ENCODE results near the gene GMDS.

The GMDS gene

DNA sequence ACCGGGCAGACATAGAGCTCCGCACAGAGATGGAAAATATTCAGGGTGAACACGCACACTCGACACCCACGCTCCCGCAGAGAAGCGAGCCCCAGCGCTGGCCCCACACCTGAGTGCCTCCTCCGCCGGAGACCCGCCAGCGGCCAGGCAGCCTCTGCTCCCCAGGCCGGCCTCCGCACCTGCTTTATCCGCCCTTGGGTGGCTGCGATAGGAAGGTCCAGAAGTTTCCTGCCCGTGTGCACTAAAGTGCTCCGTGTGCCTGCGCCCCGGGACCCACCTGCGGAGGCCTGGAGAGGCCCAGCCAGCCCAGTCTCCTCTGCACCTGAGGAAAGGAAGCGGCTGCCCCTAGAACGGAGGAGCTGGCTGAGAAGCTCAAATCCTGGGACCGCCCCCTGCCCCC, 646.5 kb downstream of the GMDS start:
- H3K9me3 ChIP-seq, result no peaks in the 10 kb centered on the region
- DNase-seq (ENCODE audit: low spot score in 2 of 2), result no peak
- H3K27me3 ChIP-seq (ENCODE audit: low read depth), result 0 out of 2 replicates have a peak, but pooled peaks cover 2% of the 10 kb centered on the region
- peaks cover 1% of the 10 kb centered on the region; the same call in 1 of the 2 replicates for H3K4me1 ChIP-seq
- in situ Hi-C loops (cut with MboI; ENCODE audit: low sequenced_read_pairs), result loop anchor here (10.0 to 25.0 kb wide), 3 partner anchors 863 to 1138 kb away; no protein-coding TSS in a partner anchor
- H3K36me3 ChIP-seq (replicated peaks), result no peaks in the 10 kb centered on the region
- H3K4me3 ChIP-seq, result no peak overlapping the region

DNA sequence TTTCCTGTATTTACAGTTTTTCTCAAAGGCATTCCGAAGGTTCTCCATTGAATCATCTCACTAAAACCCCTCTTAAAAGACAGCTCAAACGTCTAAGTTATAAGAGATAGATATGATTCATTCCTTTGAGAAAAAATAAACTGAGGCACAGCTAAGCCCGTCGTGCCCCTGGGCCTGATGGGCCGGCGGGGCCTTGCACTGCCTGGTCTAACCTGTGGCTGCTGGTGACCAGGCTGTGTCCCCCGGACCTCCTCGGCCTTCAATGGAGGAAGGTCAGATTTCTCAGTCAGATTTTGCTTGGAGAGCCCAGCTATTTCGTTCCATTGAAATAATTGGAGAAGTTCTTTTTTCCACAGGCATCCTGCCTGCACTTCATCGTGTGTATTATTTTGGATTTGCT, 647.0 kb downstream of the GMDS start:
- no peak overlapping the region for H3K4me3 ChIP-seq
- H3K27me3 ChIP-seq (ENCODE audit: low read depth), result 0 out of 2 replicates have a peak, but pooled peaks cover 2% of the 10 kb centered on the region
- in situ Hi-C loops (cut with MboI; ENCODE audit: low sequenced_read_pairs), result loop anchor here (10.0 to 25.0 kb wide), 3 partner anchors 864 to 1139 kb away; no protein-coding TSS in a partner anchor
- DNase-seq (ENCODE audit: low spot score in 2 of 2), result no peak
- no peaks in the 10 kb centered on the region for H3K4me1 ChIP-seq
- no peaks in the 10 kb centered on the region for H3K36me3 ChIP-seq (replicated peaks)
- H3K9me3 ChIP-seq, result no peaks in the 10 kb centered on the region

DNA sequence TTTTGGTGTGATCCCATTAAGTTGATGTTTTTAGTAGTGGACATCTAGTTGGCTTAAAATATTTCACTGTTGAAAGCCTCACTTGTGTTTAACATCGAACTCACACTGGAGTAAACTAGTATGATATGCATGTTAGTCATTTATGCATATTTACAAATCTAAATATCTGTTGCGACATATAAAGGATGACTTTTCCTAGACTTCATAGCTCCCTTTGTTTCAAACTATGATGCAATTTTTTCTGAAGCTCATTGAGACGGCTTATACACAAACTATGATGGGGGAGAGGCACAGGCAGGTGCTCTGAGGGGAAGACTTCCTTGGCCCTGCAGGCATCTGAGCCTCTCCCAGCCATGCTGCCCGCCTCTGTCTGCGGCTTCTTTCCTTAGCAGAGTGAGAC, 647.5 kb downstream of the GMDS start:
- Histone ChIP-seq H3K27me3 (ENCODE audit: low read depth) (0 out of 2 replicates have a peak, but pooled peaks cover 2% of the 10 kb centered on the region), H3K4me3 (no peak overlapping the region), H3K36me3 (replicated peaks) (no peaks in the 10 kb centered on the region), H3K4me1 (no peaks in the 10 kb centered on the region), H3K9me3 (no peaks in the 10 kb centered on the region)
- in situ Hi-C loops (cut with MboI; ENCODE audit: low sequenced_read_pairs), result loop anchor here (10.0 to 25.0 kb wide), 3 partner anchors 864 to 1139 kb away; no protein-coding TSS in a partner anchor
- no peak for DNase-seq (ENCODE audit: low spot score in 2 of 2)

DNA sequence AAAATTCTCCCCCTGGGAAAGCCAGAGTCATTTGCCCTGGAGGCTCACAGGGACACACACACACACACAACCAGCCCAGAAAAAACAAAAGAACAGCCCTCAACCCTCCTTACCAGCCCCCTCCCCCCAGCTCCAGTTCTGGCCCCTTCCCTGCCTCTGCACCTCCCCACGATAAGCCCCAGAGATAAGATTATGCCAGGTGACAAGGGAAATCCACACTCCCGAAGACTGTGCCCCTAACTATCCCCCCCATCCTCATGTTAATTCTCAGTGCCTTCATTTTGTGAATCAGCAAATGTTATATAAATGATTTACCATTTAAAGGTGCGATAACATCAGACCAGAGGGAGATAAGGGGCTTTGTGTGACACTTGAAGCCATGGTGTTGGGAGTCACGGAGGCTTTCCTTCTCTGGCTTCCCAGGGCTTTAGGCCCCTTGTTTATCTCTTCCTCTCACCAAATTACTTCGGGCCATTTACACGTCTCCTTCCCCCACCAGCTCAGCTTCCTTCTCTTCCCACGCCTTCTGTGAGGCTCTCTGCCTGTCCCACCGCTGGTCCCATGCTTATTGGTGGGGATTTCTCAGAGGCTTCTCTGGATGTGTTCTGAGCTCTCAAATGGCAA, 648.2 kb downstream of the GMDS start:
- no peak overlapping the region for H3K4me3 ChIP-seq
- in situ Hi-C loops (cut with MboI; ENCODE audit: low sequenced_read_pairs), result loop anchor here (10.0 to 25.0 kb wide), 3 partner anchors 865 to 1140 kb away; no protein-coding TSS in a partner anchor
- H3K4me1 ChIP-seq, result no peaks in the 10 kb centered on the region
- no peak for DNase-seq (ENCODE audit: low spot score in 2 of 2)
- 0 out of 2 replicates have a peak, but pooled peaks cover 2% of the 10 kb centered on the region for H3K27me3 ChIP-seq (ENCODE audit: low read depth)
- H3K36me3 ChIP-seq (replicated peaks), result no peaks in the 10 kb centered on the region
- no peaks in the 10 kb centered on the region for H3K9me3 ChIP-seq

DNA sequence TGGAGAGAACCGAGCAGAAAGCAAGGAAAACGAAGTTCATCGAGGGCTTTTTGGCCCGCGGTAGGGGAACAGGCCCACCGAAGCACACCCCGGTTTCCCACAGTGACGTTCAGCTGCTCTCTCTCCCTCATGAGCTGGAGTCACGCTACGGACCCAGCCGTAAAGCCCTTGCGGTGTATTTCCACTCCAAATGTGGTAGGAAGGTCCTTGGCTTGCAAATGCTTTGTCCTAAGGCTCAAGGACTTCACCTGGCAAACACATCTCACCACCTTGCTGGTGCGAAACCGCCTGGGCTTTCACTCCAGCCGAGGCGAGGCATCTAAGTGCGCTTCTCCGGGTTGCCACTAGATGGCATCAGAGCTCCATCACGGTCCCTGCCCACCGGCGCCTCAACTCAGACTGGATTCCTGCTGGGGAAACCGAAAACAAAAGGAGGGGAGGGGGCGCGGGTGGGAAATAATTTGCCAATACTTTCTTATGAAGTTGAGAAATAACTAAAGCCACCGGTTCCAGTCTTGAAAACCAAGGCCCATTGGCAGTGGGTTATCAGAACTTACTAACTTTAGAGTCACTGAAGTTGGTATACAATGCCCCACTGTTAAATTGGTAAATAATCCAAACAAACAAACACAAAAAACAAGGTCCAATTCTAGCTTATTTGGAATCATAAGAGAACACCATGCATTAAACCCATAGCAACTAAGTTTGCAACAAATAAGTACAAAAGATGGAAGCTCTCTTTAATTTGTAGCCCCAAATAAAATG, 649.1 kb downstream of the GMDS start:
- no peaks in the 10 kb centered on the region for H3K9me3 ChIP-seq
- no peaks in the 10 kb centered on the region for H3K4me1 ChIP-seq
- in situ Hi-C loops (cut with MboI; ENCODE audit: low sequenced_read_pairs), result loop anchor here (10.0 to 25.0 kb wide), 3 partner anchors 866 to 1141 kb away; no protein-coding TSS in a partner anchor
- peak; percentile 44 to 73 for DNase-seq (ENCODE audit: low spot score in 2 of 2)
- H3K36me3 ChIP-seq (replicated peaks), result no peaks in the 10 kb centered on the region
- no peak overlapping the region for H3K4me3 ChIP-seq
- 0 out of 2 replicates have a peak, but pooled peaks cover 2% of the 10 kb centered on the region for H3K27me3 ChIP-seq (ENCODE audit: low read depth)

DNA sequence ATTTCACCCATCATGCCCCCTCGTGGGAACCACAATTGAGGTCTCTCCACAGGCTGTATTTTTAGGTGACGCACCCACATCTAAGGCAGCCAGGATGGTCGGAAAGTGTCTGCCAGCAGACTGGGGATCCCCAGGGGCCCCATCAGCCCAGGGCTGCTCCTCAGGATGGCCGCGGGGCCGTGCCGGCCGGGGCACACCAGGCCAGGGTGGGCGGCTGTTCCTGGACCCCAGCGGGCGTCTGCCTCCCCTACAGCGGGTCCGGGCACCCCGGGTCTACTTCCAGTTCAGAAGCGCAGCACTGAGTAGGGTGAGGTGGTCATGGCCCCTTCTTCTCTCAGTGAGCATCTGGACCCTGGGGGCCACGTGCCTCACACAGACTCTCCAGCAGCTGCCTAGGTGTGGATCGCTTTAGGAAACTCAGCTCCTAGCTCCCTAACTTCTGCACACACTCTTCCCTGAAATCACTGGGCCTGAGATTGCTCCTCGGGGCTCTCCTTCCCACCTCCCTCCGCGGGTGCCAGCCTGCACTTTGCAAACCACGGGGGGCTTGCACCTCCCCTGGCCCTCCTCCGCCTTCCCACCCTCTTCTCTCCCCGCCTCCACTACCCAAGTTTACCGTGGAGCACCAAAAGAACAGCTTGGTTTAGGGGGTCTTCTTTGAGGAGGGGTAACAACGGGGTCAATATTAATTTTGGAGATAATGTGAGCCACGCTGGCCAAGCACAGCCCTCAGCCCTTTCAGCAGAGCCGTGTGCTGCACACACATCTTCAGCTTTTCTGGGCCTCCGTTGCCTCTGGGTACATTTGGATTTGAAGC, 649.9 kb downstream of the GMDS start:
- Histone ChIP-seq H3K27me3 (ENCODE audit: low read depth) (0 out of 2 replicates have a peak, but pooled peaks cover 2% of the 10 kb centered on the region), H3K4me3 (no peak overlapping the region), H3K4me1 (no peaks in the 10 kb centered on the region), H3K9me3 (no peaks in the 10 kb centered on the region), H3K36me3 (replicated peaks) (no peaks in the 10 kb centered on the region)
- DNase-seq (ENCODE audit: low spot score in 2 of 2), result no peak
- in situ Hi-C loops (cut with MboI; ENCODE audit: low sequenced_read_pairs), result loop anchor here (10.0 to 25.0 kb wide), 3 partner anchors 867 to 1142 kb away; no protein-coding TSS in a partner anchor

DNA sequence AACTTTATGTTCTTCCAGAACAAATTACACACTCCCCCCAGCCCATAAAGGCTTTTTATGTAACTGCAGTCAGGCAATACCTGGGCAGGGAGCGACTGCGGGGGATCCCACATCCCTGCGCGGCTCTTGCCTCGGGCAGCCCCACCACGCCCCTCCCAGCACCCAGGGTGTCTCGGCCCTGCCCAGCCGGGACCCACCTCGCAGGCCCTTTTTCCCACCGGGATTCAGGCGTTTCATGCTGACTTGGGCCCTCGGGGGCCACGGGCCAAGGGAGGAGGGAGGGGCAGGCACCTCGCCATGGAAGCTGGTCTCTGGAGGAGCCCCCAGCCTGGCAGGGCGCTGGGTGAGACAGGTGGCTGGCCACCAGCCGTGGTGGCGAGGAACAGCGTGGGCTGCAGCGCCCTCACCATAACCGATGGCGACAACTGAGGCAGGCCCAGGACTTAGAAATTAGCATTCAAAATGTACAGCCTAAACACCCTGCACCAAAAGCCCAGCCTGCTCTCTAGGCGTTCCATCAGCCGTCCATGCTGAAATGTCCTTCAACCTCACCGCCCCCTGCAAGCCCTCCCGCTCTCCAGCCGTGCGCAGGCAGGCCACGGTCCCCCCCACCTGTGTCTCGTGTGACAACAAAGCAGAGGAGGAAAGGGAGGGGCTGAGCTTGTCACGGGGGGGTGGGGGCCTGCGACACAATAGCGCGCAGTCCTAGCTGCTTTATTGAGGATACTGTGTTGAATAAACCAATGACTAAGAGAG, 650.8 kb downstream of the GMDS start:
- Histone ChIP-seq H3K9me3 (no peaks in the 10 kb centered on the region; the same call in 1 of the 2 replicates), H3K4me3 (no peak overlapping the region), H3K36me3 (replicated peaks) (no peaks in the 10 kb centered on the region), H3K27me3 (ENCODE audit: low read depth) (0 out of 2 replicates have a peak, but pooled peaks cover 2% of the 10 kb centered on the region), H3K4me1 (no peaks in the 10 kb centered on the region)
- DNase-seq (ENCODE audit: low spot score in 2 of 2), result no peak
- in situ Hi-C loops (cut with MboI; ENCODE audit: low sequenced_read_pairs), result loop anchor here (5.0 to 25.0 kb wide), 4 partner anchors 763 to 1143 kb away; no protein-coding TSS in a partner anchor

DNA sequence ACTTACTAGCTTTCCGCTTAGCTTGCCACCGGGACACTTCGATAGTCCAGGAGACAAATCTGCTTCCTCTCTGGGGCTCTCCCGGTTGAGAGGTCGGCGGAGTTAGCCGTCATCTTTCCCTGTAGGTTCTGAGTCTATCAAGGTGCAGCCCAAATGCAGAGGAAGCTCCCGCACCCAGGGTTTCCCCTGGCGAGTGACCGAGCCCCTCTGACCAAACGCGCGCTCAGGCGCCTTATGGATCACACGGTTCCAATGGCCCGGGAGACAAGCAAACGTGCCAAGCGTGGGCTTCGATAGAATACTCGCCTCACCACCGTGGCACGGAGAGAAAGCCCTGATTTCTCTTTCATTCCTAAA, 651.5 kb downstream of the GMDS start:
- no peaks in the 10 kb centered on the region; the same call in 1 of the 2 replicates for H3K9me3 ChIP-seq
- in situ Hi-C loops (cut with MboI; ENCODE audit: low sequenced_read_pairs), result loop anchor here (5.0 to 25.0 kb wide), 4 partner anchors 763 to 1143 kb away; no protein-coding TSS in a partner anchor
- H3K4me3 ChIP-seq, result no peak overlapping the region
- H3K36me3 ChIP-seq (replicated peaks), result no peaks in the 10 kb centered on the region
- peaks cover 4% of the 10 kb centered on the region for H3K4me1 ChIP-seq
- DNase-seq (ENCODE audit: low spot score in 2 of 2), result no peak
- 0 out of 2 replicates have a peak, but pooled peaks cover 2% of the 10 kb centered on the region for H3K27me3 ChIP-seq (ENCODE audit: low read depth)

DNA sequence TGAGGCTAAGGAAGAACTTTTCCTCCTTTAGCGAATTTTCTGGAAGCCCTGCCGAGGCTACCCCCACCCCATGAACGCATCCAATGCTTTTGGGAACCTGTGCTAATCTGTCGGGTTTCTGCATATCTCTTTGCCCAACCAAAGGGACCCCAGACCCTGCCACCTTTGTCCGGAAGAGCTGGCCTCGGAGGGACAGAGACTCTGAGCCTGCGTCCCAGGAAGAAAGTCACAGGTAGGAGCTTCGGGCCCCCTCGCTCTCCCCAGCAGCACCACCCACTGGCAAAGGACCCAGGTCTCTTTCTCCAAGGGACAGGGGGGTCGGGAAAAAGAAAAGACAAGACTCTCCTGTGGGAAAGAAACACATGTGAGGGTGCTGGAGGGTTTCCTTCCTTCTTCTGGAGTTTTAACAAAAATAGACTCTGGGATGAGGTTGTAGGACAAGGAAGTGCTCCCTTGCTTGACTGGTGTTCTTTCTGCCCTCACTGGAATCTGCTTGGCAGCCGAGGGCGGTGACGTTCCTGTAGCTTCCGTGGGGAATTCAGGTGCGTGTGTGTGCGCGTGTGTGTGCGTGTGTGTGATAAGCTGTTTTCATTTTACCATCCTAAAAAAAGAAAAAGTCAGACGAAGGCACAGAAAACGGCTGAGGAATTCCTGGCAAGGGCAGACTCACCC, 652.0 kb downstream of the GMDS start:
- in situ Hi-C loops (cut with MboI; ENCODE audit: low sequenced_read_pairs), result loop anchor here (5.0 to 25.0 kb wide), 4 partner anchors 764 to 1144 kb away; no protein-coding TSS in a partner anchor
- H3K4me3 ChIP-seq, result no peak overlapping the region
- no peaks in the 10 kb centered on the region for H3K36me3 ChIP-seq (replicated peaks)
- no peaks in the 10 kb centered on the region; the same call in 1 of the 2 replicates for H3K9me3 ChIP-seq
- peaks cover 8% of the 10 kb centered on the region for H3K4me1 ChIP-seq
- H3K27me3 ChIP-seq (ENCODE audit: low read depth), result 0 out of 2 replicates have a peak, but pooled peaks cover 2% of the 10 kb centered on the region
- DNase-seq (ENCODE audit: low spot score in 2 of 2), result no peak

DNA sequence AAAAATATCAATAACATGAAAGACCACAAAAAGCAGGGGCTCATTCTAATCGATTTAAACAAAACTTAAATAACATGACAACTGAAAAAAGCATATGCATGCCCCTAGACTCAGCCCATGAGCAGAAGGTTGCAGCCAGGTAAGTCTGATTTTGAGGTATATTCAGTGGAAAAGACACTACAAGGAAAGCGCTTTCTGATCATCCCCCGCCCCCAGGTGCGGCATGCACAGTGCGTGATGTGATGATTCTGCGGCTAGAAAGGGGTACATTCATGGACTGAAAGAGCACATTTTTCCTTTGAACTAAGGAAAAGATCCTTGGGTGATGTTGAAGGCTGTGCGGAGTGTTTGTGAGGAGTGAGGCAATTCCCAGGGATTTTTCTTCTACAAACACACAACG, 652.6 kb downstream of the GMDS start:
- in situ Hi-C loops (cut with MboI; ENCODE audit: low sequenced_read_pairs), result loop anchor here (5.0 to 25.0 kb wide), 4 partner anchors 764 to 1144 kb away; no protein-coding TSS in a partner anchor
- no peak for DNase-seq (ENCODE audit: low spot score in 2 of 2)
- peaks cover 11% of the 10 kb centered on the region for H3K4me1 ChIP-seq
- no peaks in the 10 kb centered on the region; the same call in 1 of the 2 replicates for H3K9me3 ChIP-seq
- H3K4me3 ChIP-seq, result no peak overlapping the region
- 0 out of 2 replicates have a peak, but pooled peaks cover 2% of the 10 kb centered on the region for H3K27me3 ChIP-seq (ENCODE audit: low read depth)
- H3K36me3 ChIP-seq (replicated peaks), result no peaks in the 10 kb centered on the region

DNA sequence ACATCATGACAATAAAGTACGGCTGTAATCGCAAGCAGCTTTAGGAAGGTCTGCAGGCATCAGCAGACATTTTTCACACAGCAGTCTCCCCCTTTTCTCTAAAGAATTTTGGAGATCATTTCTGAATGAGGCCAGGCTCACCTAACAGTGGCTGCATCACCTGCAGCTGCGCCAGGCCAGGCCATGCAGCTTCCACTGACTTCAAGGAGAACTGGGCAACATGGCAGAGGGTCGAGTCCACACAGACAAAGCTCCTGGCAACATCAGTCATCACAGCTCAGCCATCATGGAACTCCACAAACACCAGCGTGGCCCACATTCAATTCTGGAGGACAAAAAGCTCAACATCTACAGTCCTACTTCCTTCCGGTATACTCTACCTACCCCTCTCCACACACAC, 653.5 kb downstream of the GMDS start:
- in situ Hi-C loops (cut with MboI; ENCODE audit: low sequenced_read_pairs), result loop anchor here (5.0 to 25.0 kb wide), 4 partner anchors 765 to 1145 kb away; no protein-coding TSS in a partner anchor
- no peak for DNase-seq (ENCODE audit: low spot score in 2 of 2)
- Histone ChIP-seq H3K9me3 (no peaks in the 10 kb centered on the region; the same call in 1 of the 2 replicates), H3K27me3 (ENCODE audit: low read depth) (0 out of 2 replicates have a peak, but pooled peaks cover 2% of the 10 kb centered on the region), H3K4me3 (no peak overlapping the region), H3K36me3 (replicated peaks) (no peaks in the 10 kb centered on the region), H3K4me1 (peaks cover 11% of the 10 kb centered on the region)

DNA sequence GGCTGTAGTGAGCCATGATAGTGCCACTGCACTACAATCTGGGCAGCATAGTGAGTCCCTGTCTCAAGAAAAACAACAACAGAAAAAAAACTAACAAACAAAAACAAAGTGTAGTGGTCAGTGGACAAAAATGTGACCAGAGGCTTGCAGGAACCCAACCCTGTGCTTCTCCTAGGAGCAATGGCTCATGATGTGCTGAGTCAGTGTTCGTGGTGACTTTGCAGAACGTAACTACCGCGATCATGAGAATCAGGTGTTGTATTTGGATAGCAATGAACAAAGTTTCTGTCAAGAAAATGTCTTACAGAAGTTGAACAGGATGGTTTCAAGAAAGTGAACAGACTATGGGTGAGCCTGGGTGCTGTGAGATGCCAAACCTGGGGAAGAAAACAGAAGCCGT, 654.2 kb downstream of the GMDS start:
- H3K4me1 ChIP-seq, result peaks cover 11% of the 10 kb centered on the region
- in situ Hi-C loops (cut with MboI; ENCODE audit: low sequenced_read_pairs), result loop anchor here (5.0 to 25.0 kb wide), 4 partner anchors 766 to 1146 kb away; no protein-coding TSS in a partner anchor
- no peaks in the 10 kb centered on the region; the same call in 1 of the 2 replicates for H3K9me3 ChIP-seq
- 0 out of 2 replicates have a peak, but pooled peaks cover 2% of the 10 kb centered on the region for H3K27me3 ChIP-seq (ENCODE audit: low read depth)
- H3K4me3 ChIP-seq, result no peak overlapping the region
- H3K36me3 ChIP-seq (replicated peaks), result no peaks in the 10 kb centered on the region
- no peak for DNase-seq (ENCODE audit: low spot score in 2 of 2)
